HG03378 (cell line): ENCODE results near the gene PCDH15.

ENCODE experiments used
- ATAC-seq: cut with Tn5 transposase; IDR thresholded peaks from one replicate; pipeline ENCODE4 v1.9.1; 2021; ENCODE audit warnings: mild to moderate bottlenecking, moderate library complexity; ENCODE audit not compliant: unreplicated experiment

The PCDH15 gene

DNA sequence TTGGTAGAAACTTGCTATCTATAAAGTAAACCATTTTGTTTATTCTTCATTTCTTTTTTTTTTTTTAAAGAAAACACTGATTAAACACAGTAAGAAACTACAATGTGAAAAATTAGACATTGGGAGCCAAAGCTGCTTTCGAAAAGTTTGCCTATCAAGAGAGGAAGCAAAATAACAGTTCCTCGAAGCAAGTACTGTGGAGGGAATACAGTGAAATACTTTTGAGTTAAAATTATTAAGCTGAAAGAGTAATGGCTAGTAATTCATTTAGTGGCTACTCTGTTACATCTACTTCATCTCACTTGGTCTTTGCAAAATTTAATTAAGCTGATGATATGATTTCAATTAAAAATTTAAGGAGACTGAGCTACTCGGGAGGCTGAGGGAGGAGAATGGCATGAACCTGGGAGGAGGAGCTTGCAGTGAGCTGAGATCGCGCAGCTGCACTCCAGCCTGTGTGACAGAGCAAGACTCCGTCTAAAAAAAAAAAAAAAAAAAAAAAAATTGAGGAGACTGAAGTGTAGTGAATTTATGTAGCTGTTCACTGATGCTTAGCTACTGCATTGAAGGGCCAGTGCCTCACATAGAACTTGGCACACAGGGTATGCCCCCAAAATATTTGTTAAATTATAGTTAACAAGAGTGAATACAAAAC is 1046.3 kb downstream of the PCDH15 start:
- ATAC-seq = no peak
